Uterus (tissue), 4 donors: ENCODE results near the gene LENG9. TPM values are rescaled to one million over a fixed set of nuclear protein-coding genes. Genes with fewer than 3 reads are reported as not detected.

Experiments
- DNase-seq, 2 donors: peaks; one replicate each; pipeline ENCODE4 v3.0.0-alpha.2; 2019 to 2020
- H3K27ac ChIP-seq, 2 donors: fragments of 200-600 bp; sonication (generic); 1 replicate in 1 of 2; 2 replicates in 1 of 2; pipeline ENCODE4 v1.5.1; 2016 to 2018
- H3K27me3 ChIP-seq, 2 donors: fragments of 200-600 bp; sonication (generic); one replicate each; pipeline ENCODE4 v1.5.1; 2018 to 2019; ENCODE audit warnings: control low read depth in 1 of 2
- H3K36me3 ChIP-seq, 2 donors: fragments of 200-600 bp; sonication (generic); one replicate each; pipeline ENCODE4 v1.5.1; 2019; ENCODE audit warnings: control low read depth in 1 of 2
- H3K4me1 ChIP-seq, 2 donors: fragments of 200-600 bp; sonication (generic); one replicate each; pipeline ENCODE4 v1.5.1; 2018 to 2019; ENCODE audit warnings: control low read depth in 1 of 2
- H3K4me3 ChIP-seq, 2 donors: fragments of 200-600 bp; sonication (generic); 1 replicate in 1 of 2; 2 replicates in 1 of 2; pipeline ENCODE4 v1.5.1; 2018 to 2019; ENCODE audit warnings: mild to moderate bottlenecking in 1 of 2
- H3K9me3 ChIP-seq, 2 donors: fragments of 200-600 bp; sonication (generic); one replicate each; pipeline ENCODE4 v1.5.1; 2019; ENCODE audit warnings: control low read depth in 1 of 2
- CTCF ChIP-seq, 4 experiments: fragments of 200-600 bp in 2 of 4; fragments of 450-650 bp in 2 of 4; sonication (generic) in 2 of 4; IDR thresholded peaks; one replicate each; pipeline ENCODE4 v1.5.1; 2016 to 2019; ENCODE audit warnings: antibody characterized with exemption in 4 of 4, mild to moderate bottlenecking in 2 of 4, moderate library complexity in 1 of 4
- POLR2A ChIP-seq, 2 donors: fragments of 450-650 bp; IDR thresholded peaks; one replicate each; pipeline ENCODE4 v1.6.1; 2016; ENCODE audit warnings: antibody characterized with exemption in 2 of 2, mild to moderate bottlenecking in 1 of 2, moderate library complexity in 1 of 2
- intact Hi-C: fragments of 100-400 bp; cut with DNase I; formaldehyde crosslinking; loops from one replicate; pipeline ENCODE4 v1.15.1; 2023; ENCODE audit warnings: low total_unique reads
- small RNA-seq: library from RNA; depleted of rRNA; stranded (forward); fragments of <200 nt; gene quantifications from one replicate; pipeline ENCODE3, GENCODE V24; 2016
- total RNA-seq, 4 donors: library from RNA; depleted of rRNA in 3 of 4; stranded (reverse); fragments of >200 nt in 3 of 4; gene quantifications; one replicate each; pipeline versions ENCODE4 v1.1.0 to v1.2.4, GENCODE V29; 2014 to 2023
- donor health status: DM: yes; HTN: yes; CAD: no.

The LENG9 gene
- total RNA-seq, 4 donors from 2014 or later = 3.7 to 7.1 (median 3.8) TPM; not detected in 1

GRCh38 chr19:54414156-54414555 lies 49.4 kb downstream of the LENG9 start:
- no peak overlapping the region for H3K4me3 ChIP-seq
- H3K36me3 ChIP-seq = no peaks in the 10 kb centered on the region
- intact Hi-C loops = no loop called here
- H3K9me3 ChIP-seq = no peaks in the 10 kb centered on the region
- DNase-seq = no peak
- H3K4me1 ChIP-seq = no peaks in the 10 kb centered on the region
- peaks cover 3 to 22% of the 10 kb centered on the region in 2 donors for H3K27me3 ChIP-seq
- H3K27ac ChIP-seq = no peak overlapping the region
- TF ChIP-seq CTCF (IDR thresholded peaks at IDR 0.05) (no peak), POLR2A (IDR thresholded peaks at IDR 0.05) (no peak)

- intact Hi-C loops = no loop called here
- Histone ChIP-seq H3K4me3 (no peak overlapping the region), H3K36me3 (no peaks in the 10 kb centered on the region), H3K4me1 (no peaks in the 10 kb centered on the region), H3K27me3 (peaks cover 0 to 22% of the 10 kb centered on the region in 2 donors), H3K9me3 (no peaks in the 10 kb centered on the region), H3K27ac (no peak overlapping the region)
- no peak for DNase-seq
- TF ChIP-seq CTCF (IDR thresholded peaks at IDR 0.05) = no peak
- TF ChIP-seq POLR2A (IDR thresholded peaks at IDR 0.05) = no peak
Observed at GRCh38 chr19:54412877-54413276, 50.7 kb downstream of the LENG9 start.

Small RNA genes lying within 50 kb of the gene (small RNA-seq; reads per million reads assigned to genes)
- not detected for gene AC245884.3

Other genes with a start within 250 kb of the LENG9 start
- 1 to 10 TPM in 2 of 4 donors, not detected in 2; 3.0 to 5.3 TPM for gene LILRB3, start 240.8 kb downstream of the LENG9 start, total RNA-seq
- gene LILRA6, start 221.0 kb downstream of the LENG9 start, total RNA-seq = 1 to 10 TPM in 2 of 4 donors, not detected in 2; 1.0 to 1.7 TPM
- 1 to 10 TPM in 3 of 4 donors, not detected in 1; 3.2 to 3.7 (median 3.7) TPM for gene LILRB5, start 206.5 kb downstream of the LENG9 start, total RNA-seq
- gene LILRB2, start 182.7 kb downstream of the LENG9 start, total RNA-seq = 1 to 10 TPM in 3 of 4 donors, under 1 TPM in 1; 0.41 to 4.2 (median 1.7) TPM
- gene LILRA5, start 150.6 kb downstream of the LENG9 start, total RNA-seq = 1 to 10 TPM in 2 of 4 donors, under 1 TPM in 1, not detected in 1; 0.35 to 9.7 (median 2.8) TPM
- not detected for gene LILRA4, start 124.6 kb downstream of the LENG9 start, total RNA-seq
- 10 to 100 TPM in 2 of 4 donors, 1 to 10 TPM in 2; 1.0 to 64.7 (median 9.5) TPM for gene LAIR1, start 98.8 kb downstream of the LENG9 start, total RNA-seq
- gene TTYH1, start 48.3 kb downstream of the LENG9 start, total RNA-seq = 10 to 100 TPM in 1 of 4 donors, 1 to 10 TPM in 1, not detected in 2; 1.9 to 10.2 TPM
- gene LENG8, start 14.6 kb downstream of the LENG9 start, total RNA-seq = 100 to 1,000 TPM in 2 of 4 donors, 10 to 100 TPM in 2; 58.1 to 275 (median 91.4) TPM
- 10 to 100 TPM in 2 of 4 donors, 1 to 10 TPM in 2; 1.8 to 39.8 (median 16.1) TPM for gene CDC42EP5, start 9.5 kb upstream of the LENG9 start, total RNA-seq
- gene LAIR2, start 39.1 kb upstream of the LENG9 start, total RNA-seq = not detected
- gene LILRA2, start 110.0 kb upstream of the LENG9 start, total RNA-seq = 1 to 10 TPM in 2 of 4 donors, under 1 TPM in 1, not detected in 1; 0.48 to 2.6 (median 1.6) TPM
- gene LILRA1, start 129.9 kb upstream of the LENG9 start, total RNA-seq = under 1 TPM in 3 of 4 donors, not detected in 1; 0.21 to 0.91 (median 0.29) TPM
- 1 to 10 TPM in 2 of 4 donors, not detected in 2; 1.2 to 3.9 TPM for gene LILRB1, start 166.7 kb upstream of the LENG9 start, total RNA-seq
- gene LILRB4, start 199.2 kb upstream of the LENG9 start, total RNA-seq = 1 to 10 TPM in 1 of 4 donors, under 1 TPM in 1, not detected in 2; 0.48 to 1.5 TPM